HCT116 (cell line): ENCODE data around the gene POLR1D. TPM values are rescaled to one million over a fixed set of nuclear protein-coding genes. Genes with fewer than 3 reads are reported as not detected.

Experiments used
- ATAC-seq: fragments of 200-7000 bp; cut with Tn5 transposase; 2 replicates; pipeline ENCODE4 v1.9.1; 2020; ENCODE audit warnings: mild to moderate bottlenecking, moderate library complexity
- BruUV-seq: library from RNA; stranded (reverse); fragments of 400-500 nt; replicated peaks from 2 replicates; lab custom pipeline; 2021; lab: Mats Ljungman, UMichigan
- CTCF ChIA-PET: fragments of 300-600 bp; sonication (Branson Sonifier 250); formaldehyde crosslinking; loops from one replicate; lab custom pipeline; 2021; ENCODE audit warnings: antibody characterized with exemption; lab: Charles Lee
- POLR2A ChIA-PET: fragments of 300-600, 350-600 bp; sonication (Branson Sonifier 250); formaldehyde crosslinking; loops from one replicate; lab custom pipeline; 2021; ENCODE audit warnings: antibody characterized with exemption; lab: Charles Lee
- RAD21 ChIA-PET, 2 experiments: fragments of 300-600 bp; sonication (Branson Sonifier 250); formaldehyde crosslinking; loops; one replicate each; lab custom pipeline; 2023; ENCODE audit warnings: low total read pairs in 2 of 2; ENCODE audit not compliant: uncharacterized antibody in 2 of 2, unreplicated experiment in 2 of 2, low non-redundant PET in 1 of 2; lab: Charles Lee
- DNase-seq: peaks from one replicate; pipeline ENCODE4 v3.0.0-alpha.2; 2010; ENCODE audit warnings: low read depth, low spot score
- H2AFZ ChIP-seq: fragments of 200-600 bp; shearing (Covaris generic), sonication (generic); 2 replicates; pipeline ENCODE4 v1.6.1; 2017; ENCODE audit warnings: low read depth, mixed run types, mixed read lengths, antibody characterized with exemption, low read length; ENCODE audit not compliant: poor library complexity, severe bottlenecking
- H3K27ac ChIP-seq: 2 replicates; pipeline ENCODE4 v1.5.1; 2012; ENCODE audit warnings: low read depth, low read length
- H3K27me3 ChIP-seq: fragments of 200-600 bp; sonication (generic); 2 replicates; pipeline ENCODE4 v1.6.1; 2016; ENCODE audit warnings: mixed run types, low read length, mixed read lengths; ENCODE audit not compliant: insufficient read depth
- H3K36me3 ChIP-seq, 2 experiments: fragments of 200-500 bp in 1 of 2; fragments of 200-600 bp in 1 of 2; sonication (Bioruptor generic) in 1 of 2; sonication (generic) in 1 of 2; 2 replicates each; pipeline versions ENCODE4 v1.5.1 to v1.6.1; 2014 to 2016; ENCODE audit warnings: low read length in 2 of 2, inconsistent platforms in 1 of 2, mixed read lengths in 1 of 2, mixed run types in 1 of 2; ENCODE audit not compliant: insufficient read depth in 2 of 2, control insufficient read depth in 1 of 2
- H3K4me1 ChIP-seq, 2 experiments: fragments of 200-600 bp in 1 of 2; sonication (generic) in 1 of 2; 2 replicates each; pipeline versions ENCODE4 v1.5.1 to v1.6.1; 2012 to 2017; ENCODE audit warnings: low read length in 2 of 2, inconsistent platforms in 1 of 2, mild to moderate bottlenecking in 1 of 2, mixed read lengths in 1 of 2, mixed run types in 1 of 2, moderate library complexity in 1 of 2; ENCODE audit not compliant: insufficient read depth in 2 of 2, control insufficient read depth in 1 of 2
- H3K4me2 ChIP-seq: fragments of 200-600 bp; sonication (generic); 2 replicates; pipeline ENCODE4 v1.6.1; 2017; ENCODE audit warnings: mixed run types, low read length, mixed read lengths
- H3K4me3 ChIP-seq, 2 experiments: fragments of 200-600 bp in 1 of 2; sonication (generic) in 1 of 2; replicated peaks in 1 of 2; 2 replicates each; pipeline ENCODE4 v1.5.1; 2011 to 2016; ENCODE audit warnings: low read length in 2 of 2, control low read depth in 1 of 2, low read depth in 1 of 2, mild to moderate bottlenecking in 1 of 2, mixed read lengths in 1 of 2, mixed run types in 1 of 2
- H3K79me2 ChIP-seq: fragments of 200-600 bp; sonication (generic); 2 replicates; pipeline ENCODE4 v1.6.1; 2017; ENCODE audit warnings: mild to moderate bottlenecking, mixed run types, low read length, moderate library complexity, mixed read lengths; ENCODE audit not compliant: insufficient read depth
- H3K9ac ChIP-seq: fragments of 200-600 bp; sonication (generic); 2 replicates; pipeline ENCODE4 v1.6.1; 2016; ENCODE audit warnings: low read length, mixed read lengths
- H3K9me2 ChIP-seq: fragments of 200-600 bp; sonication (generic), shearing (Covaris generic); 2 replicates; pipeline ENCODE4 v1.6.1; 2017; ENCODE audit warnings: mixed run types, mild to moderate bottlenecking, moderate library complexity; ENCODE audit not compliant: insufficient read depth
- H3K9me3 ChIP-seq, 2 experiments: fragments of 200-500 bp in 1 of 2; fragments of 200-600 bp in 1 of 2; sonication (Bioruptor generic) in 1 of 2; sonication (generic) in 1 of 2; 2 replicates each; pipeline ENCODE4 v1.6.1; 2014 to 2017; ENCODE audit warnings: low read length in 2 of 2, mixed read lengths in 2 of 2, inconsistent platforms in 1 of 2, low read depth in 1 of 2, mild to moderate bottlenecking in 1 of 2, mixed run types in 1 of 2, moderate library complexity in 1 of 2; ENCODE audit not compliant: control insufficient read depth in 1 of 2, insufficient read depth in 1 of 2
- H4K20me1 ChIP-seq: fragments of 200-600 bp; sonication (generic), shearing (Covaris generic); 2 replicates; pipeline ENCODE4 v1.6.1; 2017; ENCODE audit warnings: mixed run types, mild to moderate bottlenecking, moderate library complexity; ENCODE audit not compliant: insufficient read depth
- CBX3 ChIP-seq: IDR thresholded peaks from 2 replicates; pipeline ENCODE4 v1.6.1; 2012; ENCODE audit warnings: low read depth
- EGR1 ChIP-seq: IDR thresholded peaks from 2 replicates; pipeline ENCODE4 v1.6.1; 2012; ENCODE audit warnings: low read depth
- EZH2 ChIP-seq: fragments of 200-600 bp; sonication (generic); IDR thresholded peaks from 2 replicates; pipeline ENCODE4 v1.6.1; 2017; ENCODE audit warnings: antibody characterized with exemption, mixed run types
- EZH2phosphoT487 ChIP-seq: fragments of 200-600 bp; IDR thresholded peaks from 2 replicates; pipeline ENCODE4 v1.6.1; 2018; ENCODE audit warnings: antibody characterized with exemption, borderline replicate concordance
- FOSL1 ChIP-seq: IDR thresholded peaks from 2 replicates; pipeline ENCODE4 v1.6.1; 2012; ENCODE audit warnings: low read depth
- JUND ChIP-seq: IDR thresholded peaks from 2 replicates; pipeline ENCODE4 v1.6.1; 2012
- POLR2A ChIP-seq: IDR thresholded peaks from 2 replicates; pipeline ENCODE4 v1.7.0; 2011; ENCODE audit warnings: borderline replicate concordance; ENCODE audit not compliant: insufficient read depth, insufficient read length; ENCODE audit errors: extremely low read depth
- RAD21 ChIP-seq: IDR thresholded peaks from 2 replicates; pipeline ENCODE4 v1.6.1; 2012; ENCODE audit warnings: low read depth, mild to moderate bottlenecking
- SIN3A ChIP-seq: IDR thresholded peaks from 2 replicates; pipeline ENCODE4 v1.6.1; 2012; ENCODE audit warnings: low read depth
- SP1 ChIP-seq: IDR thresholded peaks from 2 replicates; pipeline ENCODE4 v1.6.1; 2012; ENCODE audit warnings: low read depth
- SRF ChIP-seq: IDR thresholded peaks from 2 replicates; pipeline ENCODE4 v1.6.1; 2012; ENCODE audit warnings: low read depth
- YY1 ChIP-seq: IDR thresholded peaks from 2 replicates; pipeline ENCODE4 v1.6.1; 2011; ENCODE audit warnings: low read length, low read depth, moderate library complexity, mild to moderate bottlenecking; ENCODE audit not compliant: insufficient replicate concordance; ENCODE audit errors: extremely low read depth
- ZFX ChIP-seq: fragments of 450-650 bp; IDR thresholded peaks from 2 replicates; pipeline ENCODE4 v1.6.1; 2017
- ZNF274 ChIP-seq: fragments of 200-500 bp; sonication (Bioruptor generic); IDR thresholded peaks from 2 replicates; pipeline ENCODE4 v1.6.1; 2014; ENCODE audit warnings: mild to moderate bottlenecking, low read depth, low read length, inconsistent platforms
- intact Hi-C: fragments of 100-400 bp; cut with micrococcal nuclease; formaldehyde crosslinking; loops from 2 replicates; pipeline ENCODE4 v1.10.0; 2022
- total RNA-seq: library from RNA; stranded (reverse); gene quantifications from one replicate; pipeline ENCODE4 v1.2.1, GENCODE V29; 2021; ENCODE audit not compliant: unreplicated experiment
- TF ChIP-seq, protein P1 (sequence below): IDR thresholded peaks from 2 replicates; pipeline ENCODE4 v1.6.1; 2011; ENCODE audit warnings: mild to moderate bottlenecking, low read length, moderate library complexity; ENCODE audit not compliant: insufficient replicate concordance; ENCODE audit errors: extremely low read depth
- TF ChIP-seq, protein P2 (sequence below), 3 experiments: fragments of 200-600 bp in 1 of 3; sonication (generic) in 1 of 3; IDR thresholded peaks in 2 of 3; conservative IDR thresholded peaks in 1 of 3; 2 replicates each; pipeline ENCODE4 v1.5.1; 2012 to 2017; ENCODE audit warnings: low read depth in 2 of 3, low read length in 2 of 3, antibody characterized with exemption in 1 of 3, borderline replicate concordance in 1 of 3, control low read depth in 1 of 3, mild to moderate bottlenecking in 1 of 3, mixed read lengths in 1 of 3, mixed run types in 1 of 3, moderate library complexity in 1 of 3; ENCODE audit not compliant: insufficient read depth in 1 of 3
- TF ChIP-seq, protein P3 (sequence below): IDR thresholded peaks from 2 replicates; pipeline ENCODE4 v1.6.1; 2012
- TF ChIP-seq, protein P4 (sequence below): IDR thresholded peaks from 2 replicates; pipeline ENCODE4 v1.6.1; 2012; ENCODE audit warnings: low read depth
- TF ChIP-seq, protein P5 (sequence below): IDR thresholded peaks from 2 replicates; pipeline ENCODE4 v1.6.1; 2012

POLR1D gene
- total RNA-seq, 1 experiment from 2014 or later: 184 TPM

DNA sequence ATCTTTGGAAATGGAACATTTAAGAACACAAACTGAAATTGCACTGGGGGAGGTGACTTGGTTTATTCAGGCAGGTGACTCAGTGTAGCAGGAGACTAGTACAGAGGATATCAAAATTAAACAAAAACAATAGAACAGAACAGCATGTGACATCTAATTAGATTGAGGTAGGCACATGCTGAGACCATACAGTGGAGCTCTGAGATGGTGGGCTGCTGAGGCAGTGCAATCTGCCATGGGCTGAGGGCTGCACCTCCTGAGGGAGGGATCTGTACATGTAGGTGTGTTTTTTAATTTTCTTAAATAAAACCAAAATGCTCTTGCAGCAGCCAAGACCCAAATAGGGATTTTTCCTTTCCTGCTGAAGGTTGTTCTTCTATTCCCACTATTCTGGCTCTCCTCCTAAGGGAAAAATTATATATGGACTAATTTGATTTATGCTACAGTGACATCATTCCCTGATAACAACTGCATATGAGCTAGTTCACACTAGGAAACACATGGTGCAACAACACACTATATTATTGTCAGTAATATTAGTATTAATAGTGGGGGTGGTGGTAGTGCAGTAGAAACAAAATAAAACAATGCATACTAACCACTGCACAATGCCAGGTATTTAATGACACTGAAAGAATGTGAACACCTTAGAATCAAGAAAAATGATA is 49.3 kb upstream of the POLR1D start:
- intact Hi-C loops: no loop called here
- ChIA-PET RAD21 (no interaction called here), CTCF (no interaction called here), POLR2A (no interaction called here)
- Histone ChIP-seq H3K79me2 (no peaks in the 10 kb centered on the region; the same call in 1 of the 2 replicates), H4K20me1 (no peaks in the 10 kb centered on the region), H3K36me3 (0 out of 4 replicates have a peak, but pooled peaks cover 0 to 6% of the 10 kb centered on the region in 2 experiments), H3K9me2 (no peaks in the 10 kb centered on the region), H3K4me2 (no peak overlapping the region), H3K4me3 (no peak overlapping the region), H3K27ac (no peak overlapping the region), H2AFZ (no peak overlapping the region), H3K4me1 (no peaks in the 10 kb centered on the region), H3K27me3 (no peaks in the 10 kb centered on the region), H3K9me3 (no peaks in the 10 kb centered on the region), H3K9ac (no peak overlapping the region)
- BruUV-seq: no TSS peak
- no peak for ATAC-seq
- DNase-seq: no peak
- TF ChIP-seq ZNF274 (no peak), JUND (no peak), SRF (no peak), EGR1 (no peak), CBX3 (no peak), RAD21 (no peak), ZFX (no peak), POLR2A (no peak), YY1 (no peak), EZH2phosphoT487 (no peak), EZH2 (no peak), SIN3A (no peak), SP1 (no peak), FOSL1 (no peak)
- TF ChIP-seq, protein P1, sequence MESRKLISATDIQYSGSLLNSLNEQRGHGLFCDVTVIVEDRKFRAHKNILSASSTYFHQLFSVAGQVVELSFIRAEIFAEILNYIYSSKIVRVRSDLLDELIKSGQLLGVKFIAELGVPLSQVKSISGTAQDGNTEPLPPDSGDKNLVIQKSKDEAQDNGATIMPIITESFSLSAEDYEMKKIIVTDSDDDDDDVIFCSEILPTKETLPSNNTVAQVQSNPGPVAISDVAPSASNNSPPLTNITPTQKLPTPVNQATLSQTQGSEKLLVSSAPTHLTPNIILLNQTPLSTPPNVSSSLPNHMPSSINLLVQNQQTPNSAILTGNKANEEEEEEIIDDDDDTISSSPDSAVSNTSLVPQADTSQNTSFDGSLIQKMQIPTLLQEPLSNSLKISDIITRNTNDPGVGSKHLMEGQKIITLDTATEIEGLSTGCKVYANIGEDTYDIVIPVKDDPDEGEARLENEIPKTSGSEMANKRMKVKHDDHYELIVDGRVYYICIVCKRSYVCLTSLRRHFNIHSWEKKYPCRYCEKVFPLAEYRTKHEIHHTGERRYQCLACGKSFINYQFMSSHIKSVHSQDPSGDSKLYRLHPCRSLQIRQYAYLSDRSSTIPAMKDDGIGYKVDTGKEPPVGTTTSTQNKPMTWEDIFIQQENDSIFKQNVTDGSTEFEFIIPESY: no peak
- TF ChIP-seq, protein P2, sequence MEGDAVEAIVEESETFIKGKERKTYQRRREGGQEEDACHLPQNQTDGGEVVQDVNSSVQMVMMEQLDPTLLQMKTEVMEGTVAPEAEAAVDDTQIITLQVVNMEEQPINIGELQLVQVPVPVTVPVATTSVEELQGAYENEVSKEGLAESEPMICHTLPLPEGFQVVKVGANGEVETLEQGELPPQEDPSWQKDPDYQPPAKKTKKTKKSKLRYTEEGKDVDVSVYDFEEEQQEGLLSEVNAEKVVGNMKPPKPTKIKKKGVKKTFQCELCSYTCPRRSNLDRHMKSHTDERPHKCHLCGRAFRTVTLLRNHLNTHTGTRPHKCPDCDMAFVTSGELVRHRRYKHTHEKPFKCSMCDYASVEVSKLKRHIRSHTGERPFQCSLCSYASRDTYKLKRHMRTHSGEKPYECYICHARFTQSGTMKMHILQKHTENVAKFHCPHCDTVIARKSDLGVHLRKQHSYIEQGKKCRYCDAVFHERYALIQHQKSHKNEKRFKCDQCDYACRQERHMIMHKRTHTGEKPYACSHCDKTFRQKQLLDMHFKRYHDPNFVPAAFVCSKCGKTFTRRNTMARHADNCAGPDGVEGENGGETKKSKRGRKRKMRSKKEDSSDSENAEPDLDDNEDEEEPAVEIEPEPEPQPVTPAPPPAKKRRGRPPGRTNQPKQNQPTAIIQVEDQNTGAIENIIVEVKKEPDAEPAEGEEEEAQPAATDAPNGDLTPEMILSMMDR (IDR thresholded peaks at IDR 0.05 in 2 of 3, conservative IDR thresholded peaks at IDR 0.05 in 1 of 3; ENCODE audit: borderline replicate concordance in 1 of 3, insufficient read depth in 1 of 3, low read depth in 2 of 3, low read length in 2 of 3): no peak
- TF ChIP-seq, protein P3, sequence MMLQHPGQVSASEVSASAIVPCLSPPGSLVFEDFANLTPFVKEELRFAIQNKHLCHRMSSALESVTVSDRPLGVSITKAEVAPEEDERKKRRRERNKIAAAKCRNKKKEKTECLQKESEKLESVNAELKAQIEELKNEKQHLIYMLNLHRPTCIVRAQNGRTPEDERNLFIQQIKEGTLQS: no peak
- TF ChIP-seq, protein P4, sequence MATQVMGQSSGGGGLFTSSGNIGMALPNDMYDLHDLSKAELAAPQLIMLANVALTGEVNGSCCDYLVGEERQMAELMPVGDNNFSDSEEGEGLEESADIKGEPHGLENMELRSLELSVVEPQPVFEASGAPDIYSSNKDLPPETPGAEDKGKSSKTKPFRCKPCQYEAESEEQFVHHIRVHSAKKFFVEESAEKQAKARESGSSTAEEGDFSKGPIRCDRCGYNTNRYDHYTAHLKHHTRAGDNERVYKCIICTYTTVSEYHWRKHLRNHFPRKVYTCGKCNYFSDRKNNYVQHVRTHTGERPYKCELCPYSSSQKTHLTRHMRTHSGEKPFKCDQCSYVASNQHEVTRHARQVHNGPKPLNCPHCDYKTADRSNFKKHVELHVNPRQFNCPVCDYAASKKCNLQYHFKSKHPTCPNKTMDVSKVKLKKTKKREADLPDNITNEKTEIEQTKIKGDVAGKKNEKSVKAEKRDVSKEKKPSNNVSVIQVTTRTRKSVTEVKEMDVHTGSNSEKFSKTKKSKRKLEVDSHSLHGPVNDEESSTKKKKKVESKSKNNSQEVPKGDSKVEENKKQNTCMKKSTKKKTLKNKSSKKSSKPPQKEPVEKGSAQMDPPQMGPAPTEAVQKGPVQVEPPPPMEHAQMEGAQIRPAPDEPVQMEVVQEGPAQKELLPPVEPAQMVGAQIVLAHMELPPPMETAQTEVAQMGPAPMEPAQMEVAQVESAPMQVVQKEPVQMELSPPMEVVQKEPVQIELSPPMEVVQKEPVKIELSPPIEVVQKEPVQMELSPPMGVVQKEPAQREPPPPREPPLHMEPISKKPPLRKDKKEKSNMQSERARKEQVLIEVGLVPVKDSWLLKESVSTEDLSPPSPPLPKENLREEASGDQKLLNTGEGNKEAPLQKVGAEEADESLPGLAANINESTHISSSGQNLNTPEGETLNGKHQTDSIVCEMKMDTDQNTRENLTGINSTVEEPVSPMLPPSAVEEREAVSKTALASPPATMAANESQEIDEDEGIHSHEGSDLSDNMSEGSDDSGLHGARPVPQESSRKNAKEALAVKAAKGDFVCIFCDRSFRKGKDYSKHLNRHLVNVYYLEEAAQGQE: no peak
- TF ChIP-seq, protein P5, sequence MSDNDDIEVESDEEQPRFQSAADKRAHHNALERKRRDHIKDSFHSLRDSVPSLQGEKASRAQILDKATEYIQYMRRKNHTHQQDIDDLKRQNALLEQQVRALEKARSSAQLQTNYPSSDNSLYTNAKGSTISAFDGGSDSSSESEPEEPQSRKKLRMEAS: no peak
